HG03045 (cell line): Measurements from ENCODE around the gene ADAD2.
"Not testable (repeated sequence)": the region's sequence is repeated elsewhere in the genome, so short reads cannot be mapped to it uniquely, and the experiment has no call there.

ENCODE experiments used
- ATAC-seq: cut with Tn5 transposase; IDR thresholded peaks from one replicate; pipeline ENCODE4 v1.9.1; 2021; ENCODE audit warnings: mild to moderate bottlenecking, moderate library complexity; ENCODE audit not compliant: unreplicated experiment

The ADAD2 gene

DNA sequence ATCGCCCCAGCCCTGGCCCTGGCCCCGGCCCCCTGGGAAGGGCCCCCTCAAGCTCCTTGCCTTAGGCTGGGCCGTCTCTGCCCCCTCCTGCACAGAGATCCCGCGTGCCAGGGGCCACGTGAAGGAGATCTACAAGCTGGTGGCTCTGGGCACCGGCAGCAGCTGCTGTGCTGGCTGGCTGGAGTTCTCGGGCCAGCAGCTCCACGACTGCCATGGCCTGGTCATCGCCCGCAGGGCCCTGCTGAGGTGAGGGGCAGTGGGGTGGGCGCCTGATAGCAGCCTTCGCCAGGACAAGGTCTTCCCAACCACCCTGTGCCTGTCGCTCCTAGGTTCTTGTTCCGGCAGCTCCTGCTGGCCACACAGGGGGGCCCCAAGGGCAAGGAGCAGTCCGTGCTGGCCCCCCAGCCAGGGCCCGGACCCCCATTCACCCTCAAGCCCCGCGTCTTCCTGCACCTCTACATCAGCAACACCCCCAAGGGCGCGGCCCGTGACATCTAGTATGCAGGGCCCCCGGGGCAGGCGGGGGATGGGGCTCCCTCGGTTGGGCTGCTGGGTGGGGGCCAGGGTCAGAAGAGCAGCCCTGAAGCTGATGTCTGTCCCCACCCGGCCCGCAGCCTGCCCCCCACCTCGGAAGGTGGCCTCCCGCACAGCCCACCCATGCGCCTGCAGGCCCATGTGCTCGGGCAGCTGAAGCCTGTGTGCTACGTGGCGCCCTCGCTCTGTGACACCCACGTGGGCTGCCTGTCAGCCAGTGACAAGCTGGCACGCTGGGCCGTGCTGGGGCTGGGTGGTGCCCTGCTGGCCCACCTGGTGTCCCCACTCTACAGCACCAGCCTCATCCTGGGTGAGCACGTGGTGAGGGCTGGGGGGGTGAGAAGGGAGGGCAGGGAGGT, 4.5 kb downstream of the ADAD2 start:
- ATAC-seq = no peak

DNA sequence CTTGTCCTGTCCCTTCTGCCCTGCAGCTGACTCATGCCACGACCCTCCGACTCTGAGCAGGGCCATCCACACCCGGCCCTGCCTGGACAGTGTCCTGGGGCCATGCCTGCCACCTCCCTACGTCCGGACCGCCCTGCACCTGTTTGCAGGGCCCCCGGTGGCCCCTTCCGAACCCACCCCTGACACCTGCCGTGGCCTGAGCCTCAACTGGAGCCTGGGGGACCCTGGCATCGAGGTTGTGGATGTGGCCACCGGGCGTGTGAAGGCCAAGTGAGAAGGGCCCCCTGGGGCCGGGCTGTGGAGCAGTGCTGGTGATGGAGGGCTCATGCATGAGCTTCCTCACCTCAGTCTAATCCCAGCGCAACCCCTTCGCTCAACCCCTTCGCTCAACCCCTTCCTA, 5.1 kb downstream of the ADAD2 start:
- no peak for ATAC-seq

DNA sequence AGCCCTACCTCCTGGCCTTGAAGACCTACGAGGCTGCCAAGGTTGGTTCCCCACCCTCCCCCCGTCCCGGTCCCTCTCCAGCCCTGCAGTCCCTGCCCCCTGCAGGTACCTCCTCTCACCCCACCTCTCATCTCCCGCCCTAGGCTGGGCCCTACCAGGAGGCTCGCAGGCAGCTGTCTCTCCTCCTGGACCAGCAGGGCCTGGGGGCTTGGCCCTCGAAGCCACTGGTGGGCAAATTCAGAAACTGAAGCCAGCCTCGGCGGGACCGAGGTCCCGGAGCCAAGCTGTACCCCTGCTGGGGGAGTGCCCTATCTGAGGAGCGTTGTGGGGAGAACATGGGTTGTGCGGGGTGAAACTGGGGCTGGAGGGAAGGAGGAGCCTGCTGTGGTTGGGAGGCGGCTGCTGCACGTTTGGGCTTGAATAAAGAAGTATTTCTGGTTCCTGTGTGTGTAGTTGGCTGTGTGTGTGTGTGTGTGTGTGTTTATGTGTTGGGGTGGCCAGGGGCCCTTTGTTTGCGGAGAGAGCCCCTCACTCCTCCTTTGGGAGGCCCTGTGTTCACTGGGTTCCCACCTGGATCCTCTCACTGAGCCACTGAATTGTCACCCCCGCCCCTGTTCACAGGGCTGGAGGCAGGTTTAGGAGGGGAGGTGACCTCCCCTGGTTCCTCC, 5.9 kb downstream of the ADAD2 start:
- no peak for ATAC-seq

DNA sequence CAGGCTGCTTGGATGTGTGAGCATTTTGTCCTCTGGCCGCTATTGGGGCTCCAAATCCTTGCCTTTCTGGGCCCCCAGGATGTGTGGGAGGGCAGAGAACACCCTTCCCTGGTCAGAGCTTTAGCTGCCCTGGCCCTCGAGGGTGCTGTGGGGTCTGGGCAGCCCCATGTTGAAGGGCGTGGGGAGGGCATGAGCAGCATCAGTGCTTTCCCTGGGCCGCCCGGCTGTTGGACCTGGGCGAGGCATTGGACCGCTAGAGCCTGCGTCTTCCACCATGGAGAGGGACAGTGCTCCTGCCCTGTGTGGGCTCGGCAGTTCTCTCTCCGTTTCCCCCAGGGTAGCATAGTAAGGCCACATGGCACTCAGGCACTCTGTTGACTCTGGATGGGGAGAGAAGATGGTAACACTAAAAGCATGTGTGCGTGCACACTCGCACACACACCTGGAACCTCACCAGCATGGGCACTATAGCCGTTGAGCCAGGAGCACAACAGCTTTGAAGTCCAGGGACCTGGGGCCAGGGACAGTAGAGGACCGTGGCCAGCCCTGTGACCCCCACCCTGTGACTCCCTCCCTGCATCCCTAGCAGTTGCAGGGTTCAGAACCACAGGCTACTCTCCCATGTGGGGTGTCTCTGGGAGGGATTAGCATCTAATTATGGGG, 6.6 kb downstream of the ADAD2 start:
- no peak for ATAC-seq

DNA sequence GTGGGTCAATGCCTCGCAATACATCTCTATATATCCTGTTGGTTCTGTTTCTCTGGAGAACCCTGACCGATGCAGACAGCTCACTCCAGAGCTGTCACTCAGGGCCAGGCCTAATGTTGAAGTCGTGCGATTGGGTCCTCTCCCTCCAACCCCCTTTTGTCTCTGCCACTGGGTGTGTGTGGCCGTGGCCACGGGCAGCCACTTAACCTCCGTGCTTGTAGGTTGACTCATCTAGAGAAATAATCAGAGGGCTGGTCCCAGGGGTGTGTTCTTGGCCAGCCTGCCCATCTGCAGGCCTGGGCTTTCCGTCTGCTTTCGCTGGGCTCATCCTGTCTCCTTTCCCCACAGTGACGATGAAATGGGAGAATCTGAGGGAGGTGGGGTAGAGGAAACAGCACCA, 7.4 kb downstream of the ADAD2 start:
- no peak for ATAC-seq

DNA sequence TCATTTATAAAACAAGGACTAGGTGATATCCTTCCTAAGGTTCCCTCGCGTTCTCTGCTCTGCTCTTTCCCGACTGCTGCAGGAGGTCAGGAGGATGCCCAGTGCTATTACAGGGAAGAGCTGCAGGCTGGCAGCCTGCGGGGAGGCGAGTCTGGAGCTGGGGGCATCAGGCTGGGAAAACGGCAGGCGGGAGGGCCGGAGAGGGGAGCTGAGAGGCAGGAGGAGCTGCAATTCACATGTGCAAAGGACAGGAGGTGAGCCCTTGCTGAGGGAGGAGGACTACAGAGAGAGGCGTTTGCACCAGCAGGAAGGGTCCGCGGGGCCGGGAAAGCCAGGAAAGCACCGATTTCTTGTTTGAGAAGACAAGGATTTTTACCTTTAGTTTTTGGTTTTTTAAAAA, 8.1 kb downstream of the ADAD2 start:
- no peak for ATAC-seq

DNA sequence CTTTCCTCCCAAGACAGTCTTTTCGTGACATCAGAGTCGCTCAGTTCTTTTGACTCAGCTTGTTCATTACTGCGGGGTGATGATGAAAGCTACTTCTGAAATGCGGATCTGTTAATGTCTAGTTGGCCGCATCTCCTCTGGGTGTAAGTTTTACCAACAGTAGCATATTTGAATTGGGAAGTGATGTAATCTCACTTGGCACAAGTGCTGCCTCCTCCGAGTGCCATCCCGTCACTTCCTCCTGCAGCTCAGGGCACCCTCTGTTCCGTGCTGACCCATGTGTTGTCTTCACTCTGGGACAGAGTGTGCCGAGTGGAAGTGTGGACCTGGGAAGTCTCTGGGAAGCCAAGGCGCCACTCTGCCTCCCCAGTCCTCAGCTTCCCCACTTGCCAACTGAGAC, 8.9 kb downstream of the ADAD2 start:
- no peak for ATAC-seq

DNA sequence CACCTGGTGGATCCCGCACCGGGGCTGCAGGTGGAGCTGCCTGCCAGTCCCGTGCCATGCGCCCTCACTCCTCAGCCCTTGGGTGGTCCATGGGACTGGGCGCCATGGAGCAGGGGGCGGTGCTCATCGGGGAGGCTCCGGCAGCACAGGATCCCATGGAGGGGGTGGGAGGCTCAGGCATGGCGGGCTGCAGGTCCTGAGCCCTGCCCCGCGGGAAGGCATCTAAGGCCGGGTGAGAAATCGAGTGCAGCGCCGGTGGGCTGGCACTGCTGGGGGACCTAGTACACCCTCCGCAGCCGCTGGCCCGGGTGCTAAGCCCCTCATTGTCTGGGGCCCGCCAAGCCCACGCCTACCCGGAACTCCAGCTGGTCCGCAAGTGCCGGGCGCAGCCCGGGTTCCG, 13.6 kb downstream of the ADAD2 start:
- ATAC-seq = not testable (repeated sequence)

DNA sequence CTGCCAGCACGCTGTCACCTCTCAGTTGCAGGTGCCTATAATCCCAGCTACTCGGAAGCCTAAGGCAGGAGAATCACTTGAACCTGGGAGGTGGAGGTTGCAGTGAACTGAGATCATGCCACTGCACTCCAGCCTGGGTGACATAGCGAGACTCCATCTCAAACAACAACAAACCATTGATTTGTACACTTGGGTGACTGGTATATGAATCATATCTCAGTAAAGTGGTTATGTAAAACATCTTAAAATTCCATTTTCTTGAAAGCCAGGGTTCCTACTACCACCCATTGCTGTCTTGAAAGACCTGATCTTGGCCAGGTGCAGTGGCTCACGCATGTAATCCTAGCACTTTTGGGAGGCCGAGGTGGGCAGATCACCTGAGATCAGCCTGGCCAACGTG, 14.2 kb downstream of the ADAD2 start:
- ATAC-seq = not testable (repeated sequence)

DNA sequence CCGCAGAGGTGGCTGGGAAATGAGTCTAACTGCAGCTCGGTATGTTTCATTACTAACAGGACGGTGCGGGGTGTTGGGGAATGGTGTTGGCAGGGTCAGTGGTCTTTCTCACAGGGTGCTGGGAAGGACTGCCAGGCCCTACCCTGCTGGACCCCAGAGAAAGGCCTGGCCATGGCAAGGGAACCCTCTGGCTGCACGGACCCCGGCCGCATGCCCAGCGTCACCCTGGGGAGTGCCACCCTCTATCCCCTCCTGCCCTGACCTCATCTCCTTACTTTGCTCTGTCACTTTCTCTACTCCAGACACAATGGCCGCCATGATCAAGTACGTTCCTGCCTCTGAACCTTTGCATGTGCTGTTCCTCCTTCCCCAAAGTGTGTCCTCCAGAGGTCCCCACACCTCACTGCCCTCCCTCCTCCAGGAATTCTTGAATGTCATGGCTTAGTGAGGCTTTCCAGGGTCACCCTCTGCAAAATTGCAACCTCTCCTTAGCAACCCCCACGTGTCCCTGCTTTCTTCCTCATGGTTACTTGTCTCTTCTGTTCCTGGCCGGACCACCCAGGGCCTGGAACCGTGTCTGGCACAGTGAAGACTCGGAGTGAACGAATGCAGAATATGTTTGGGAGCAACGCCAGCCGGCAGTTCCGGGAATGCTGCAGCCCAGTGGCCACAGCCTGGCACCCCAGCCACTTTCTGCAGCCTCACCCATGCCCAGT, 15.2 kb downstream of the ADAD2 start:
- ATAC-seq = no peak

DNA sequence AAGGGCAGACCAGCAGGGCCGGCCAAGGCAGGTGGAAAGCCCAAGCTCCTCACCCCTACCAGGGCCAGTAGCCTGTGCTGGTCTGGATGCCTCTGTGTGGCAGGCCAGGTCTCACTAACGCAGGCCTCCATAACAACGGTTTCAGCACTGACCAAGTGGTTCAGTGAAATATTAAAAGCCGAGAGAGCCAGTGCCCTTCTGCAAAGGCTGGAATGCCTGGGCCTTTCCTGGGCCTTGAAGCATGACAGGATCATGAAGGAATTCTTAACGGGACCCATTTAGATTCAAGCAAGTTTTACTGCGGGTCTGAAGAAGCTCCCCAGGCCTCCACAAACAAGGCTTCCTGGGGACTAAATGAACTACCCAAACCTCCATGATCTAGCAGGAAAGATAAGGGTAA, 16.3 kb downstream of the ADAD2 start:
- ATAC-seq = no peak

DNA sequence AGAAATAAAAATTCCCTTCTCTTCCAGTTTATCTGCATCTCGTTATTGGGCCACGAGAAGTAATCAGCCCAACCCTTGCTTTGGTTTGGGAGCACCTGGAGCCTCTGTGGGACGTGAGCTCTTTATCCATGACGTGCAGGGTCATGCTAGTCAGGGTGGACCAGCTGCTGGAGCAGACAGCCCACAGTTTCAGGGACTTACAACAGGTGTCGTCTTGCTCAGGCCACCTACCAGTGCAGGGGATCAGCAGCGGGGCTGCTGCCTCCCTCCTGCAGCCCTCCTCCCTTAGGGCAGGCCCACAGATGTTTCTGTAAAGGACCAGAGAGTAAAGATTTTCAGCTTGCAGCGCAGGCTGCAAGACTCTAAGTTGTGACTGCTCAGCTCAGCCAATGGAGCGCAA, 16.9 kb downstream of the ADAD2 start:
- no peak for ATAC-seq

DNA sequence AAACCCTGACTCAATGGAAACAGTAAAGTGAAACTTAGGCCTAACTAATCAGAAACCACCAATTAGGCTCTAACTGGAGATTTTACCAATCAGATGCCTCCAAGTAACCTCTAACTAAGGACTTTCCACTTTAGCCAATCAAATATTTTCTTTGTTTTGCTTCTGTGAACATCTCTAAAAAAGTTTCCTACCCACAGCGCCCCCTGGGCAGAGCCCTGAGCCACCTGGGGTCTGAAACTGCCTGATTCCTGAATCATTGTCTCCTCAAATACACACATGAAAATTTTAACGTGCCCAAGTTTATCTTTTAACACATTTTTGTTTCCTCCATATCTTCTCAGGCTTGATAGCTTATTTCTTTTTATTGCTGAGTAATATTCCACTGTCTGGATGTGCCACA, 19.0 kb downstream of the ADAD2 start:
- ATAC-seq = no peak

DNA sequence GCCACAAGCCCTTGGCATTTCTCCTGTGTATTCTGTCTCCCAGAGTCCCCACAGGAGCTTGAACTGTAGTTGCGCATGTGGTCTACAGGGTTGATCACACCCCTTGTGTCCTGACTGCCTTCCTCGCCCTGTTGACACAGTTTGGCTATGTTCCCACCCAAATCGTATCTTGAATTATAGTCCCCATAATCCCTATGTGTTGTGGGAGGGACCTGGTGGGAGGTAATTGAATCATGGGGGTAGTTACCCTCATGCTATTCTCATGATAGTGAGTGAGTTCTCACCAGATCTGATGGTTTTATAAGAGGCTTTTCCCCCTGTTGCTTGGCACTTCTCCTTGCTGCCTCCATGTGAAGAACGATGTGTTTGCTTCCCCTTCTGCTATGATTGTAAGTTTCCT, 21.2 kb downstream of the ADAD2 start:
- ATAC-seq = no peak

DNA sequence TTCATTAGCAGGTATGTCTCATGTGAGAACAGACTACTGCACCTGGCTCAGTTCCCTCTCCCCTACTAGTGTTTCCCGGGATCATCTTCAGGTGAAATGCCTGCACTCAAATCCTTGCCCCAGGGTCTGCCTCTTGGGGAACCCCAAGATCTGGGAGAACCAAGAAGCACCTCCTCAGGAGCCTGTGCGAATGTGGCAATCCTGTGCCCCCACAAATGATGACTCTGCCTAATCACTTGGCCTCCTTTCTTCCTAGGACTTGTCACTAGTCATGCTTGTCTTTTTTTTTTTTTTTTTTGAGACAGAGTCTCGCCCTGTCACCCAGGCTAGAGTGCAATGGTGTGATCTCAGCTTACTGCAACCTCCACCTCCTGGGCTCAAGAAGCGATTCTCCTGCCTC, 21.7 kb downstream of the ADAD2 start:
- ATAC-seq = no peak

DNA sequence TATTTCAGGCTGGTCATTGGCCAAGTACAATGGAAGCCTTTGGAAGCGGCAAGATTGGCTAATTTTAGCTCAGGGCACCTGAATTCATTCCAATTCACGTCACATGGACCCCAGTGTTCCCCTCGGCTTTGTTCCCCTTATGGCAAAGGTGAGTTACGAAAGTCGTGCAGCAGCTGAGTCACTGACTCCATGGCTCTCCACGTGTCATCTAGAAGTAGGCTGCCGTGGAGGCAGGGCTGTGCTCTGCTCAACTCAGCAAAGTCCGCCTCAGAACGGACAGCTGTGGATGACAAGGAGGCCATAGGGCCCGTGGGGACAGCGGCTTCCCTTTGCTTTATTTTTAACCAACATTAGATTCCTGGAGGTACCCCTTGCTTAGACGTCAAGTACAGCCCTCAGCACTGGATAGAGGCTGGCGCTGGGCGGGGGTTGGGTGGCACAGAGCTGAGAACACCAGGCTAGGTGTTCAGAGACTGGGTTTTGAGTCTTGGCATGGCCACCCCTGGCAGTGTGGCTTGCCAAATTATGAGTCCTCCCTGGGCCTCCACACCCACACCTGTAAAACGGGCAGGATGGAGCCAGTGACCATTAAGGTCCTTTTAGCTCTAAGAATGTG, 23.6 kb downstream of the ADAD2 start:
- ATAC-seq = no peak

DNA sequence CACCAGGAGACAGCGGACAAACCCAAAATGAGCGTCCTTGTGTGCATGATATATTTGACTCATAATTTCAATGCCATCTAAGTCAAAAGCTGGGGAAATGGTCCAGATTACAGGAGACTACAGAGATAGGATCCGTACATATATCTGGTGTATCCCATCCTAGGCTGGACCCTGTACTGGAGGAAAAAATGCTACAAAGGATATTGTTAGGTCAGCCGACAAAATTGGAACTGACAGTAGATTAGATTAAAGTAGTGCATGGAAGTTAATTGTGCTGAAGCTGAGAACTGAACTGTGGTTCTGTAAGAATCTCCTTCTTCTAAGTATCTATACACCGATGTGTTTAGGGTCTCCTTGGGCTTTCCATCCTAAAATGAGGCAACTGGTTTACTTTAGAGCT, 24.6 kb downstream of the ADAD2 start:
- no peak for ATAC-seq

DNA sequence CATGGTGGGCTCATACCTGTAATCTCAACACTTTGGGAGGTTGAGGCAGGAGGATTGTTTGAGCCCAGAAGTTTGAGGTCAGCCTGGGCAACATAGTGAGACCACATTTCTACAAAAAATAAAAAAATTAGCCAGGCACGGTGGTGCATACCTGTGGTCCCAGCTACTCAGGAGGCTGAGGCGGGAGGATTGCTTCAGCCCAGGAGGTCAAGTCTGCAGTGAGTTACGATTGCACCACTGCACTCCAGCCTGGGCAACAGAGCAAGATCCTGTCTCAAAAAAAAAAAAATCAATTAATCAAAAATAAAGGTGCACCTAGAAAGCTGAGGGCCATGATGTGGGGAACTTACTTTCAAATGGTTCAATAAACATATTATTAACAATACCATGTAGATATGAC, 25.2 kb downstream of the ADAD2 start:
- not testable (repeated sequence) for ATAC-seq

DNA sequence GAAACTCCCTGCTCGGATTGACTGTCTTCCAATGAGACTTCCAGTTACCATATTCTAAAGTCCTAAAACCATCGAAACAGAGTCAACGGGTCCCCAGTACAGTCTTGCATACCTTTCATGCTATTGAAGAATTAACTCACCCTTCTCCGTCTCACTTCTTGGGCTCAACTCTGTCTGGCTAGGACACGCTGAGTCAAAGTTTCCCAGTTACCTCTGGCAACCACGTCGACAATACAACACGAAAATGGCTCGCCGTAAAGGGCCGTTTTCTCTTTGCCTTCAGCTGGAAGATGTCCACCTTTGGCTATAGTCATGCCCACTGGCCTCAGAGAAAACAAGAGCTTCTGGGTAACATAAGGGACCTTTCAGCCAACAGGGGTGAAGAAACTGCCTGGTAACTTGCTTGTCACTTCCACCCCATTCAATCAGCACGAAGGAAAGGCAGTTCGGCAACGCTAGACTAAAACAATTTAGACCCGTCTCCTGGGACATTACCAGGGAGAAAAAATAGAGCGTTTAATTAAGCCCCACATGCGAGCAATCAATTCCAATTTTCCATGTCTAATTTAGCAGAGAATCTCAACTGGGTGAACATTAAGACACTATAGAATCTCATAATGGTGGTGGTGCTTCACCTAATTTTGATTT, 27.3 kb downstream of the ADAD2 start:
- no peak for ATAC-seq

DNA sequence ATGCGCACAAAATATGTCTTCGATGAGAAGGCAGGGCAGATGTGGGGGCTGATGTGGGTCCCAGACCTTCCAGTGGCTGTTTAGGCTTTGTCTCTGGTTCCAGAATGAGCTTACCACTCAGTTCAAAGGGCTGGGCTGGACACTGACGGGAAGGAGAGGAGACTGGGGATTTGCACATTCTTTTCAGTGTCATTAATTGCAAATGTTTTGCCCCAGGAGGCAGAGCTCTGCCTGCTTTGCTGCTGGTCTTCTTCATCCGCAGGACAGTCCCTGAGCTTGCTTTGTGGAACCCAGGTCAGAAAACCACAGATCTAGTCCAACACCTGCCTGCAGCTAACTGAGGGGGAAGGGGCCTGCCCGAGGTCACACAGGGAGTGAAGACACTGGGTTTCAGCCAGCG, 28.0 kb downstream of the ADAD2 start:
- ATAC-seq = no peak
